Measurements from ENCODE around the gene JARID2.
"Not testable (repeated sequence)": the region's sequence is repeated elsewhere in the genome, so short reads cannot be mapped to it uniquely, and the experiment has no call there.

The JARID2 gene

DNA sequence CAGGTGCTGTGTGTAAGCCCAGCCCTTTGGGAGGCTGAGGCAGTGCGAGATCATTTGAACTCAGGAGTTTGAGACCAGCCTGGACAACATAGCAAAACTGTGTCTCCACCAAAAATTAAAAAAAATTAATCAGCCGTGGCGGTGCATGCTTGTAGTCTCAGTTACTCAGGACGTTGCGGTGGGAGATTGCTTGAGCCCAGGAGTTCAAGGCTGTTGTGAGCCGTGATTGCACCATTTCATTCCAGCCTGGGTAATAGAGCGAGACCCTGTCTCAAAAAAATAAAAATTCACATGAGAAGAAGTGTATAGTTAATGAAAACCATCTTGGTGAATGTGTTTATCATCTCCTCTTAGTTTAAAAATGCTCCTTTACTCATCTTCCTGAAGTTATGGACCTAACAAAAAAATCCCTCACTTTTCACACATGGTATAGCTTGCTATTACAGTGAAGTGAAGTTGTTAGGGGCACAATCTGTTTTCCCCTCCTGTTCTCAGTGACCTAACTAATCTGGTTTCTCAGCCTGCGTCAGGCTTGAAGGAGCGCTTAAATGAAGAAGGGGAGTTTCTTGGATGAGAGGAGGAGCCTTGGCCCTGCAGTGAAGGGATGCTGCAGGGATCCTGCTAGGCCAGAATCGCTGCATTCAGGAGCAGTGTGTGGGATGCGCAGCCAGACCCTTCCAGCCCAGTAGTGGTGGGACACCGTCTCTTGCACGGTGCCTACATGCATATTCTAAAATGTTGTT lies 45.3 kb downstream of the JARID2 start:
- Histone ChIP-seq H3K27ac (ENCODE audit: low read depth, low read length) (no peak overlapping the region), H3K36me3 (ENCODE audit: control insufficient read depth, insufficient read depth, low read length) (no peaks in the 10 kb centered on the region), H3K27me3 (ENCODE audit: control insufficient read depth, insufficient read depth, low read length) (no peaks in the 10 kb centered on the region), H3K4me3 (ENCODE audit: low read length) (no peak overlapping the region), H3K9ac (ENCODE audit: low read length) (no peak overlapping the region), H3K4me1 (ENCODE audit: control insufficient read depth, insufficient read depth, low read length) (no peaks in the 10 kb centered on the region)

DNA sequence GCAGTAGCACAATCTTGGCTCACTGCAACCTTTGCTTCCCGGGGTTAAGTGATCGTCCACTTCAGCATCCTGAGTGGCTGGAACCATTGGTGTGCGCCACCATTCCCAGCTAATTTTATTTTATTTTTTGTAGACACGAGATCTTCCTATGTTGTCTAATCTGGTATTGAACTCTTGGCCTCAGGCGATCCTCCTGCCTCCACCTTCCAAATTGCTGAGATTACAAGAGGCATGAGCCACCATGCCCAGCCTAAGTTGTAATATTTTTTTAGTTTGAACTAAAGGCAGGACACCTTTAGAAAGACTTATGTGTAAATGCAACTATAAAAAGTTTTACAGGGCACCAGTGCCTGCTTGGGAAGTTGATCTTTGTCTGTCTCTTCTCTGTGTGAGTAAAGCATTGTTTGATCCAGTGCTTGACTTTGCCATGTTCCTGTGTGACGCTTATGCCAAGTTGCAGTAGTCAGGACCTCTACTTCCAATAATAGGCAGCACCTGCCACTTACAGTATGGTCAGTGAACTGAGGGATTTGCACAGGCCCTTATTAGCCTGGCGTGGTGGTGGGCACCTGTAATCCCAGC lies 46.9 kb downstream of the JARID2 start:
- Histone ChIP-seq H3K9ac (ENCODE audit: low read length) (no peak overlapping the region), H3K27ac (ENCODE audit: low read depth, low read length) (no peak overlapping the region), H3K36me3 (ENCODE audit: control insufficient read depth, insufficient read depth, low read length) (no peaks in the 10 kb centered on the region), H3K4me1 (ENCODE audit: control insufficient read depth, insufficient read depth, low read length) (no peaks in the 10 kb centered on the region), H3K27me3 (ENCODE audit: control insufficient read depth, insufficient read depth, low read length) (no peaks in the 10 kb centered on the region), H3K4me3 (ENCODE audit: low read length) (no peak overlapping the region)

DNA sequence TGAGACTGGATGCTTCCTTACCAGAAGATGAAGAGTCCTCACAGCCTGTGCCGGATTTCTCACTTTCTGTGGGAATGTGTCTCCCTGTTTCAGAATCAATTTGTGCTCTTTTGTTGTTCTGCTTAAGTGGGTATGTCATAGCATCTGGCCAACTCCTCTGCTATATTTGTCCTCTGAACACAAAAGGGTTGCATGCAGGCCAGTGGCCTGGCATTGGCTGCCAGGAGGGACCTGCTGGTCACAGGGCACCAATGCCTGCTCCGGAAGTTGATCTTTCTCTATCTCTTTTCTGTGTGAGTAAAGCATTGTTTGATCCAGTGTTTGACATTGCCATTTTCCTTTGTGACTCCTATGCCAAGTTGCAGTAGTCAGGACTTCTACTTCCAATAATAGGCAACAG lies 47.8 kb downstream of the JARID2 start:
- Histone ChIP-seq H3K36me3 (ENCODE audit: control insufficient read depth, insufficient read depth, low read length) (no peaks in the 10 kb centered on the region), H3K4me3 (ENCODE audit: low read length) (no peak overlapping the region), H3K4me1 (ENCODE audit: control insufficient read depth, insufficient read depth, low read length) (no peaks in the 10 kb centered on the region), H3K27ac (ENCODE audit: low read depth, low read length) (no peak overlapping the region), H3K9ac (ENCODE audit: low read length) (no peak overlapping the region), H3K27me3 (ENCODE audit: control insufficient read depth, insufficient read depth, low read length) (no peaks in the 10 kb centered on the region)

DNA sequence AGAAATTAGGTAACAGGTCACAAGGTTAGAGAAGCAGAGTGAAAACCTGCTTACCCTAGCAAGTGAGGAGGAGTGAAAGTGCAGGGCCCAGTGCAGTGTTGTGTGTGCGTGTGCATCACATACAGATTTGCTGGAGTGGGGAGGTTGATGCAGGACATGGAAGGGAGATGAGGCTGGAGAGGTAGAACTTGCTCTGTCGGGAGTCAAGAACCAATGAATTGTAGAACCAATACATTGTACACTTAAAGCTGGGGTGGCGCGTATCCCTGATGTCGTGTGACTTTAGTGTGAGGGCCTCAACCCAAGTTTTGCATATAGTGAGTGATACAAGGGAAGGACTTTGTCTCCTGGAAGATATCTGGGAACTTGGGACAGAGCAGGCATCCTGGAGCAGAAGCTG lies 48.6 kb downstream of the JARID2 start:
- H3K27ac ChIP-seq (ENCODE audit: low read depth, low read length): no peak overlapping the region
- H3K36me3 ChIP-seq (ENCODE audit: control insufficient read depth, insufficient read depth, low read length): no peaks in the 10 kb centered on the region
- H3K27me3 ChIP-seq (ENCODE audit: control insufficient read depth, insufficient read depth, low read length): no peaks in the 10 kb centered on the region
- H3K4me3 ChIP-seq (ENCODE audit: low read length): no peak overlapping the region
- H3K4me1 ChIP-seq (ENCODE audit: control insufficient read depth, insufficient read depth, low read length): no peaks in the 10 kb centered on the region
- H3K9ac ChIP-seq (ENCODE audit: low read length): no peak overlapping the region

DNA sequence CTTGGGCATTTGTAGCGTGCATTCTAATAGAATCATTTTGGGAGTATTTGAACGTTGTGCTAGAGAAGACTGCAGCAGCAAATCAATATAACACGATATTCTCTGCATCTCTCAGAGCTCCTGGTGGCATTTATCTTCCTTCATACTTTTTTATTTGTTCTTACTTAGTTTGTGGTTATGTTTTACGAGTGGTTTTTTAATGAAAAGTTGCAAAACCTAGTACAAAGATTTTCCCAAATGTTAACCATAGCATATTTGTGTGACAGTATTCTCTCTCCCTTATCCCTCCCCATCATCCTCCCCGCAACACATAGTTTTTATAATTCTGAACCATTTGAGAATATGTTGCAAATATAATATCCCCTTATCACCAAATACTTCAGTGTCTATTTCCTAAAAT lies 50.4 kb downstream of the JARID2 start:
- Histone ChIP-seq H3K4me1 (ENCODE audit: control insufficient read depth, insufficient read depth, low read length) (peaks cover 5% of the 10 kb centered on the region), H3K27ac (ENCODE audit: low read depth, low read length) (no peak overlapping the region), H3K4me3 (ENCODE audit: low read length) (no peak overlapping the region)

DNA sequence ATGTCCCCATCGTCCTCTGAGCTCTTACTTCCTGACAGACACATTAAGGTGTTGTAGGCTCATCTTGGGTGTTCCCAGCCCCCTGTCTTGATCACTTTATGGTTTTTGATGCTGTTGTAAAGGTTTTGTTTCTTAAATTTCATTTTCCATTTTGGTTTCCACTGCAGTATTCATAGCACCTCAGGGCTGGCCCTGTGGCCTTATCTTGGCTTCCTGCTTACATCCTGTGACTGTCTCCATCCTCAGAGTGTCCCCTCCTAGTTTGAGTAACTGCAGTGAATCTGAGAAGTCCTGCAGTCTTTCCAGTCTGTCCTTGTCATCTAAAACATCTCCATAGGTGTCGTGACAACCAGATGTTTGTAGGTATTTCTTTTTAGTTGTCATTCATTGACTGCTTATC lies 50.9 kb downstream of the JARID2 start:
- H3K9ac ChIP-seq (ENCODE audit: low read length): no peak overlapping the region
- no peaks in the 10 kb centered on the region for H3K27me3 ChIP-seq (ENCODE audit: control insufficient read depth, insufficient read depth, low read length)
- no peak overlapping the region for H3K27ac ChIP-seq (ENCODE audit: low read depth, low read length)
- peaks cover 5% of the 10 kb centered on the region for H3K4me1 ChIP-seq (ENCODE audit: control insufficient read depth, insufficient read depth, low read length)
- H3K4me3 ChIP-seq (ENCODE audit: low read length): no peak overlapping the region
- no peaks in the 10 kb centered on the region for H3K36me3 ChIP-seq (ENCODE audit: control insufficient read depth, insufficient read depth, low read length)

More for the DNA sequence above, 50.4 kb downstream of the JARID2 start:
- Histone ChIP-seq H3K9ac (ENCODE audit: low read length) (no peak overlapping the region), H3K27me3 (ENCODE audit: control insufficient read depth, insufficient read depth, low read length) (no peaks in the 10 kb centered on the region), H3K36me3 (ENCODE audit: control insufficient read depth, insufficient read depth, low read length) (no peaks in the 10 kb centered on the region)

DNA sequence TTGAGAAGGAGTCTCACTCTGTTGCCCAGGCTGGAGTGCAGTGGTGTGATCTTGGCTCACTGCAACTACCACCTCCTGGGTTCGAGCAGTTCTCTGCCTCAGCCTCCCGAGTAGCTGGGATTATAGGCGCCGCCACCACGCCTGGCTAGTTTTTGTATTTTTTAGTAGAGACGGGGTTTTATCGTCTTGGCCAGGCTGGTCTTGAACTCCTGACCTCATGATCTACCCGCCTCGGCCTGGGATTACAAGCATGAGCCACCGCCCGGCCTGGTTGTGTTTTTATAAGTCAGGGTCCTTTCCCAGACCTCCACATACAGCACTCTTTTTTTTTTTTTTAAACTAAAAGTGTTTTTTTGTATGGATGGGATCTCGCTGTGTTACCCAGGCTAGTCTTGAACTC lies 51.3 kb downstream of the JARID2 start:
- not testable (repeated sequence) for H3K27me3 ChIP-seq (ENCODE audit: control insufficient read depth, insufficient read depth, low read length); H3K9ac ChIP-seq (ENCODE audit: low read length); H3K4me1 ChIP-seq (ENCODE audit: control insufficient read depth, insufficient read depth, low read length); H3K36me3 ChIP-seq (ENCODE audit: control insufficient read depth, insufficient read depth, low read length); H3K27ac ChIP-seq (ENCODE audit: low read depth, low read length); H3K4me3 ChIP-seq (ENCODE audit: low read length)

DNA sequence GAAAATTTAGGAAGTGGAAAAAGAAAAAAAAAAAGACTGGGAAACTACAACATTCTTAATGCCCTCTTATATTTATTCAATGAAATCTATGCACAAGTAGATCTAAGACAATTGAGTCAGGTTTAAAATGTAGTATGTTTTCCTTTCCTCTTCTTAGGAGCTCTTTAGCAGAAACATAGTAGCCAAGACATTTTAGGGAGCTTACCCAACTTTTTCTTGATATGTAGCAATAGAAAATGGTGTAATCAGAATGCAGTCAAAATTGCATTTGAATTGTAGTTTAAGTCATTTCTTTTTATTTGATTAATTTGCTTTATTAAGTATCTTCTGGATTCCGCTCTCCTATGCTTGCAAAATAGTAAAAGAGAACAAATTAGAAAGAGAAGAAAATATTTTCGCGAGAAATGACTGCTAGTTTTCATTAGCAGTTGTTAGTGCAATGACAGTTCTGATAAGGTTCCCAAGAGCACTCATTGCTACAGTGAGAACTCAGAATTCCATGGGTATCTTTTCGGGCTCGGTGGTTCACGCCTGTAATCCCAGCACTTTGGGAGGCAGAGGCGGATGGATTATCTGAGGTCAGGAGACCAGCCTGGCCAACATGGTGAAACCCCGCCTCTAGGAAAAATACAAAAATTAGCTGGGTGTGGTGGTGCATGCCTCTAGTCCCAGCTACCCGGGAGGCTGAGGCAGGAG lies 52.2 kb downstream of the JARID2 start:
- no peaks in the 10 kb centered on the region for H3K36me3 ChIP-seq (ENCODE audit: control insufficient read depth, insufficient read depth, low read length)
- H3K4me1 ChIP-seq (ENCODE audit: control insufficient read depth, insufficient read depth, low read length): peaks cover 5% of the 10 kb centered on the region
- no peak overlapping the region for H3K27ac ChIP-seq (ENCODE audit: low read depth, low read length)
- H3K9ac ChIP-seq (ENCODE audit: low read length): no peak overlapping the region
- no peak overlapping the region for H3K4me3 ChIP-seq (ENCODE audit: low read length)
- H3K27me3 ChIP-seq (ENCODE audit: control insufficient read depth, insufficient read depth, low read length): no peaks in the 10 kb centered on the region

DNA sequence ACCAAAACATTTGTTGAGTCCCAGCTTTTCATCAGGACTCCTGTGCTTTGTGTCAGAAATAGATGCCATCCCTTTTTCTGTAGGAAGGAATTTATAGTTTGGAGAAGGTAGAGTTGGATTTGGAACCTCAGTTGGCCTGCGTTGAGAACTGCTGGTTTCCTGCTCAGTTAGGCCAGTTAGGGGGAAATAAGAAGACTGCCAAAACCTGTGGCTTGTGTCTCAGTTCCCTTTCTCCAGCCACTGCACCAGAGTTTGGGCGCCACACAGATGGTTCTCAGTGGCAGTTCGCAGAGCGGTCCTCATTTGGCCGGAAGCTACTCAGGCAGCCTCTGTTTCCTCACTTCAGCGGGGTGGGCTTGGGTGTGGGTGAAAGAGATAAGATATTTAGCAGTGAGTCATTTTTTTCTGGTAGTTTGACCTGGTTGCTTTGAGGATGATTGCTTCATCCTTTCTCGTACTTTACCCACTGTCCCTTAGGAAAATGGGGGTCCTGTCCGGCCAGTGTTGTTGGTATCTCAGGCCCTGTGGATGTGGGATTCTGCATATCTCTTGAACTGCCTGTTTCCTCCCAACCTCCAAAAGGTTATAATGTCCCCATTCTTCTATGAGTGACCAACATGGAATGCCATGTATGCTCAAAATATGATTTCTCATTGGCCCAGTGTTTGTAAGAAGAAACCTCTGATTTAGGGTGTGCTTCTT lies 53.7 kb downstream of the JARID2 start:
- no peaks in the 10 kb centered on the region for H3K27me3 ChIP-seq (ENCODE audit: control insufficient read depth, insufficient read depth, low read length)
- H3K4me3 ChIP-seq (ENCODE audit: low read length): no peak overlapping the region
- no peaks in the 10 kb centered on the region for H3K36me3 ChIP-seq (ENCODE audit: control insufficient read depth, insufficient read depth, low read length)
- peaks cover 10% of the 10 kb centered on the region for H3K4me1 ChIP-seq (ENCODE audit: control insufficient read depth, insufficient read depth, low read length)
- H3K27ac ChIP-seq (ENCODE audit: low read depth, low read length): no peak overlapping the region
- no peak overlapping the region for H3K9ac ChIP-seq (ENCODE audit: low read length)

DNA sequence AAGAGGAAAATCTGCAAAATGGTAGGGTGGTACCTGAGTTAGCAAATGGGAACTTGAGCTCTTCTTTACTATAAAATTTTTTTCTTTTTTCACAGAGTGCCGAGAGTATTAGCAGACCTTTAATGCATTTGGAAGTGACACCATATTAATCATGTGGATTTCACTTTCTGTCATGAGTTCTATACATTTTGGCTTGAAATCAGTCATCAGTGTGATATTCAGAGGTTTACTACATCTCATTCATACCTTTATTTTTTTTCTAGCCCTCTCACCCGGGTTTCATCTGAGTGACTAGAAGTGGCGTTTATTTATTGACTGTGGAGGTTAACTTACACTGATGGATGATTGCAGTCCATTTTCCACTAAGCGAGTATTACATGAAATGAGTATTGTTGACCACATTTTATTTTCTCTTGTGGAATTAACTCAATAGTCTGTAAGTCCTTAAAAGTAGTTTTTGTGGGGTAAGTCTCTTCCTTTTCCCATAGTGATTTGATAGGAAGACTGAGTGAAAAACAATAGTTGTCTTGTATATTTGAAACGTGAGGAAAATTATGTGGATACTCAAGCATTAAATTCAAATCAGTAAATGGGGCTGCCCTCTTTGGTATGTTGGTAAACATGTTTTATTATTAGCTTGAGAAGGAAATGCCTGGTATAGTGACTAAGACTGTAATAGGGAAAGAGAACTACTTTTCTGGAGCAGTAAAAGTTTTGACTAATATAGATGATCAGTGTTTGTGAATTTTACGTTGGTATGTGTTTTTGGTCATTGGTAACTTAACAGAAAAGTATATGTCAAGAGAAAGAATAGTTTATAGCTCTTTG lies 55.5 kb downstream of the JARID2 start:
- no peaks in the 10 kb centered on the region for H3K36me3 ChIP-seq (ENCODE audit: control insufficient read depth, insufficient read depth, low read length)
- H3K4me3 ChIP-seq (ENCODE audit: low read length): no peak overlapping the region
- H3K27ac ChIP-seq (ENCODE audit: low read depth, low read length): no peak overlapping the region
- no peak overlapping the region for H3K9ac ChIP-seq (ENCODE audit: low read length)
- H3K27me3 ChIP-seq (ENCODE audit: control insufficient read depth, insufficient read depth, low read length): no peaks in the 10 kb centered on the region
- H3K4me1 ChIP-seq (ENCODE audit: control insufficient read depth, insufficient read depth, low read length): peaks cover 10% of the 10 kb centered on the region

DNA sequence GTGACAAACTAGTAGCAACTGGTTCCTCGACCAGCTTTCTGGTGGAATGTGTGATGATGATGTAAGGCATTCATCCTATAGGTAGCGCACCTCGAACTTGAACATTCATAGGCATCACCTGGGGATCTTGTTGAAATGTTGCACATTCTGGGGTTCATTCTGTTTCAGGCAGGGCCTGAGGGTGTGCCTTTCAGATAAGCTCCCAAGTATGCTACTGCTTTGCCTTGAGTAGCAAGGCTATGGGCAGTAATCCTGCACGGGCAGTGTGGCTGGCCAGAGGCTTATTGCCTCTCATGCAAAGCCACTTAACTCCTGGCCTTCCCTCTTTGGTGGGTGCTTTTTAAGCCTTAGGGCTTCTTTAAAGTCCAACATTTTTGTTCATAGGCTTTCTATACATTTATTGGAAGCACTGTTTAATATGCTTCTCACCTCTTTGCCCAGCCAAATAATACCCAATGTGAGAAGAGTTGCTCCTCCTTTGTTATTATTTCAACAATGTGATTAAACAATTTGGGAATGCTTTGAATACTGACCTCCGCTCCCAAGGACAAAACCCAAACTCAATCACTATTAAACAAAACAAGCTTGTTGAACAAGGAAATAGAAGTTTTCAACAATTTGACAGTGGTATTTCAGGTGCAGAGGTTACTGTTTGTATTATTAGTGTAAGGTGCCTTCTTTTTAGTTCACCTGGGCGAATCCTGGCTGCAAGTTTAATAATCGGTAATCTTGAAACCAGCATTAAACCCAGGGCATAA lies 57.5 kb downstream of the JARID2 start:
- peaks cover 10% of the 10 kb centered on the region for H3K4me1 ChIP-seq (ENCODE audit: control insufficient read depth, insufficient read depth, low read length)
- no peaks in the 10 kb centered on the region for H3K27me3 ChIP-seq (ENCODE audit: control insufficient read depth, insufficient read depth, low read length)
- H3K36me3 ChIP-seq (ENCODE audit: control insufficient read depth, insufficient read depth, low read length): no peaks in the 10 kb centered on the region
- no peak overlapping the region for H3K4me3 ChIP-seq (ENCODE audit: low read length)
- H3K27ac ChIP-seq (ENCODE audit: low read depth, low read length): no peak overlapping the region
- no peak overlapping the region for H3K9ac ChIP-seq (ENCODE audit: low read length)
